OCI-LY7 (cell line): ENCODE measurements around the gene OAT. TPM values are rescaled to one million over a fixed set of nuclear protein-coding genes. Genes with fewer than 3 reads are reported as not detected.

ENCODE experiments used
- BruUV-seq: library from RNA; stranded (reverse); fragments of 400-500 nt; replicated peaks from 2 replicates; lab custom pipeline; 2021; lab: Mats Ljungman, UMichigan
- CTCF ChIA-PET: fragments of 300-600 bp; sonication (Branson Sonifier 250); formaldehyde crosslinking; loops from one replicate; lab custom pipeline; 2022; ENCODE audit warnings: antibody characterized with exemption; ENCODE audit not compliant: unreplicated experiment; lab: Charles Lee
- POLR2A ChIA-PET: fragments of 300-600 bp; sonication (Branson Sonifier 250); formaldehyde crosslinking; loops from one replicate; lab custom pipeline; 2022; ENCODE audit warnings: antibody characterized with exemption; lab: Charles Lee
- DNase-seq: peaks from one replicate; pipeline ENCODE4 v3.0.0-alpha.2; 2015; ENCODE audit warnings: low spot score
- H2AFZ ChIP-seq: fragments of 200-600 bp; sonication (generic), shearing (Covaris generic); 2 replicates; pipeline ENCODE4 v1.6.1; 2014; ENCODE audit warnings: mild to moderate bottlenecking, antibody characterized with exemption, low read length, moderate library complexity
- H3K27ac ChIP-seq: fragments of 200-600 bp; sonication (generic); 2 replicates; pipeline ENCODE4 v1.5.1; 2014; ENCODE audit warnings: mixed run types, low read depth, mild to moderate bottlenecking, moderate library complexity, low read length, inconsistent platforms; ENCODE audit not compliant: poor library complexity, severe bottlenecking
- H3K36me3 ChIP-seq: fragments of 200-600 bp; sonication (generic); 2 replicates; pipeline ENCODE4 v1.6.1; 2014; ENCODE audit warnings: mild to moderate bottlenecking, antibody characterized with exemption, low read length, moderate library complexity, mixed read lengths; ENCODE audit not compliant: insufficient read depth
- H3K4me1 ChIP-seq: fragments of 200-600 bp; sonication (generic); 2 replicates; pipeline ENCODE4 v1.5.1; 2014; ENCODE audit warnings: mild to moderate bottlenecking, low read length; ENCODE audit not compliant: insufficient read depth, poor library complexity, severe bottlenecking
- H3K4me2 ChIP-seq: fragments of 200-600 bp; sonication (generic); 2 replicates; pipeline ENCODE4 v1.6.1; 2014; ENCODE audit warnings: mild to moderate bottlenecking, low read length
- H3K4me3 ChIP-seq: fragments of 200-600 bp; sonication (generic); 2 replicates; pipeline ENCODE4 v1.5.1; 2014; ENCODE audit warnings: mild to moderate bottlenecking, low read depth, low read length; ENCODE audit not compliant: poor library complexity, severe bottlenecking
- H3K79me2 ChIP-seq: fragments of 200-600 bp; sonication (generic); 2 replicates; pipeline ENCODE4 v1.6.1; 2016; ENCODE audit warnings: low read depth, mild to moderate bottlenecking, low read length, moderate library complexity, mixed read lengths; ENCODE audit not compliant: insufficient read depth
- H3K9me2 ChIP-seq: fragments of 200-600 bp; sonication (generic); 2 replicates; pipeline ENCODE4 v1.6.1; 2016; ENCODE audit warnings: mild to moderate bottlenecking, low read length, mixed read lengths; ENCODE audit not compliant: insufficient read depth
- H3K9me3 ChIP-seq: fragments of 200-600 bp; sonication (generic); 2 replicates; pipeline ENCODE4 v1.6.1; 2014; ENCODE audit warnings: mild to moderate bottlenecking, mixed run types, low read length, mixed read lengths
- H4K20me1 ChIP-seq: fragments of 200-600 bp; sonication (generic); 2 replicates; pipeline ENCODE4 v1.6.1; 2014; ENCODE audit warnings: mild to moderate bottlenecking, antibody characterized with exemption, low read length, moderate library complexity, mixed read lengths; ENCODE audit not compliant: insufficient read depth
- EZH2phosphoT487 ChIP-seq: fragments of 200-600 bp; sonication (generic); IDR thresholded peaks from 2 replicates; pipeline ENCODE4 v1.6.1; 2018; ENCODE audit warnings: low read depth, borderline replicate concordance, mild to moderate bottlenecking, mixed run types, antibody characterized with exemption, low read length, moderate library complexity, mixed read lengths
- intact Hi-C: fragments of 100-400 bp; cut with micrococcal nuclease; formaldehyde crosslinking; loops from one replicate; pipeline ENCODE4 v1.10.0; 2022; ENCODE audit not compliant: unreplicated experiment
- total RNA-seq, 2 experiments: library from RNA; depleted of rRNA in 1 of 2; stranded (reverse); fragments of >200 nt in 1 of 2; shearing (Covaris generic) in 1 of 2; gene quantifications; 2 replicates each; pipeline ENCODE4 v1.2.3, GENCODE V29; 2014 to 2022
- TF ChIP-seq, protein P1 (sequence below): fragments of 200-600 bp; sonication (generic); conservative IDR thresholded peaks from 2 replicates; pipeline ENCODE4 v1.5.1; 2014; ENCODE audit warnings: mild to moderate bottlenecking, antibody characterized with exemption, low read length, moderate library complexity, mixed read lengths

OAT gene
- total RNA-seq, 2 experiments from 2014 or later, result 13.5 to 27.1 TPM

DNA sequence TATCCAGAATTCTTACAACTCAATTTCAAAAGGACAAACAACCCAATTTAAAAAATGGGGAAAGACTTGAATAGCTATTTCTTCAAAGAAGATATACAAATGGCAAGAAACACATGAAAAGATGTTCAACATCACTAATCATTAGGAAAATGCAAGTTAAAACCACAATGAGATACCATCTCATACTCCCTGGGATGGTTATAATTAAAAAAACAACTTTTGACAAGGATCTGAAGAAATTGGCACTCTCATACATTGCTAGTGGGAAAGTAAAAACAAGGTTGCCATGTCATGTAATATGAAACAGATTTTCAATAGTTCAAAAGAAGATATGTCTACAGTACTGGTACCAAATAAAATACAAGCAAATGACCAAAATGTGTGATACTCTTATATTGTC is 9.0 kb downstream of the OAT start:
- Histone ChIP-seq H3K4me3 (no peak overlapping the region), H3K79me2 (no peaks in the 10 kb centered on the region), H3K27ac (no peak overlapping the region), H3K9me3 (no peaks in the 10 kb centered on the region), H2AFZ (no peak overlapping the region), H3K4me2 (no peak overlapping the region), H3K36me3 (peaks cover 4% of the 10 kb centered on the region; the same call in 1 of the 2 replicates), H3K9me2 (no peaks in the 10 kb centered on the region), H3K4me1 (no peaks in the 10 kb centered on the region), H4K20me1 (no peaks in the 10 kb centered on the region)
- TF ChIP-seq, protein P1, sequence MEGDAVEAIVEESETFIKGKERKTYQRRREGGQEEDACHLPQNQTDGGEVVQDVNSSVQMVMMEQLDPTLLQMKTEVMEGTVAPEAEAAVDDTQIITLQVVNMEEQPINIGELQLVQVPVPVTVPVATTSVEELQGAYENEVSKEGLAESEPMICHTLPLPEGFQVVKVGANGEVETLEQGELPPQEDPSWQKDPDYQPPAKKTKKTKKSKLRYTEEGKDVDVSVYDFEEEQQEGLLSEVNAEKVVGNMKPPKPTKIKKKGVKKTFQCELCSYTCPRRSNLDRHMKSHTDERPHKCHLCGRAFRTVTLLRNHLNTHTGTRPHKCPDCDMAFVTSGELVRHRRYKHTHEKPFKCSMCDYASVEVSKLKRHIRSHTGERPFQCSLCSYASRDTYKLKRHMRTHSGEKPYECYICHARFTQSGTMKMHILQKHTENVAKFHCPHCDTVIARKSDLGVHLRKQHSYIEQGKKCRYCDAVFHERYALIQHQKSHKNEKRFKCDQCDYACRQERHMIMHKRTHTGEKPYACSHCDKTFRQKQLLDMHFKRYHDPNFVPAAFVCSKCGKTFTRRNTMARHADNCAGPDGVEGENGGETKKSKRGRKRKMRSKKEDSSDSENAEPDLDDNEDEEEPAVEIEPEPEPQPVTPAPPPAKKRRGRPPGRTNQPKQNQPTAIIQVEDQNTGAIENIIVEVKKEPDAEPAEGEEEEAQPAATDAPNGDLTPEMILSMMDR, result no peak
- TF ChIP-seq EZH2phosphoT487, result no peak
- intact Hi-C loops, result loop anchor here (10.0 kb wide), 1 partner anchor 825 kb away; no protein-coding TSS in a partner anchor
- POLR2A ChIA-PET, result interaction anchor here (1.0 kb wide), 1 partner anchor 24 kb away, joined by 6 read pairs; no protein-coding TSS in a partner anchor
- CTCF ChIA-PET, result no interaction called here
- no peak for DNase-seq
- no TSS peak for BruUV-seq

DNA sequence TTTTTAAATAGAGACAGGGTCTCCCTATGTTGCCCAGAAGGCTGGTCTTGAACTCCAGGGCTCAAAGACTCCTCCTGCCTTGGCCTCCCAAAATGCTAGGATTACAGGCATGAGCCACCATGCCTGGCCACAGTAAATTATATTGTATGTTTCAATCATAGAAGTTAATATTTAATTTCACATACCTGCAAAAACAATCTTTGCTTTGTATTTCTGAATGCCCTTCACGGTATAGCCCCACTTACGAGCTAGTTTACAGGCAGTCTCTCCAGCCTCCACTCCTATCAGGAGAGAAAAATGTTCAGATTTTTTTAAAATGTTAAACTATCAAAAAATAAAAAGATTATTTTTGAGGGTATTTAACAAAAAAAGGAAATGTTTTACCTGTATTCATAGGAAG is 10.4 kb downstream of the OAT start:
- POLR2A ChIA-PET, result interaction anchor here (0.7 kb wide), 1 partner anchor 14 kb away, joined by 3 read pairs; no protein-coding TSS in a partner anchor
- Histone ChIP-seq H3K27ac (no peak overlapping the region), H3K9me2 (no peaks in the 10 kb centered on the region), H3K4me2 (no peak overlapping the region), H3K79me2 (no peaks in the 10 kb centered on the region), H3K9me3 (no peaks in the 10 kb centered on the region), H3K4me3 (no peak overlapping the region), H2AFZ (no peak overlapping the region), H4K20me1 (no peaks in the 10 kb centered on the region), H3K4me1 (peaks cover 7% of the 10 kb centered on the region), H3K36me3 (peaks cover 4% of the 10 kb centered on the region; the same call in 1 of the 2 replicates)
- no TSS peak for BruUV-seq
- no peak for DNase-seq
- CTCF ChIA-PET, result no interaction called here
- TF ChIP-seq EZH2phosphoT487, result no peak
- TF ChIP-seq, protein P1, result no peak
- intact Hi-C loops, result loop anchor here (10.0 kb wide), 1 partner anchor 824 kb away; no protein-coding TSS in a partner anchor

DNA sequence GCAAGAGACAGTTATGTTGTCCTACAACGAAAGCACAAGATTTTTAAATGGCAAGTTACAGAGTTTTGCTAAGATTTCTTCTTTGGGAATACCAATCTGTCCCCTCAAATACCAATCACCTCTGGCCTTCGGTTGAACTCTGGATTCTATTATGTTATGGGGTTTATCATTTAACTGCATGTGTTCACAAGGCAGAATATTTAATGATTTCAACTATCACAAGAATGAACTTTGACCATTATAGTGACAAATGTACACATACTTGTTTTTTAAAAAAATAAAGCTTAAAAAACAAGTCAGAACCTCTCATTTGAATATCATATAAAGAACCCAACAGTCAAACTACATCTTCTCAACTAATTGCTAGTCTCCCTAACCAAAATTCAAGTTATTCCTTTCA is 11.3 kb downstream of the OAT start:
- POLR2A ChIA-PET, result interaction anchor here (1.1 kb wide), 1 partner anchor 265 kb away, joined by 4 read pairs; no protein-coding TSS in a partner anchor
- no peak overlapping the region for H3K27ac ChIP-seq
- H3K36me3 ChIP-seq, result peaks cover 12% of the 10 kb centered on the region; the same call in 1 of the 2 replicates
- no peaks in the 10 kb centered on the region for H3K9me2 ChIP-seq
- H3K4me2 ChIP-seq, result no peak overlapping the region
- TF ChIP-seq, protein P1, result no peak
- TF ChIP-seq EZH2phosphoT487, result no peak
- intact Hi-C loops, result loop anchor here (10.0 kb wide), 1 partner anchor 823 kb away; no protein-coding TSS in a partner anchor
- TSS peak; percentile 53 for BruUV-seq
- H3K9me3 ChIP-seq, result no peaks in the 10 kb centered on the region
- no peaks in the 10 kb centered on the region for H3K79me2 ChIP-seq
- H2AFZ ChIP-seq, result no peak overlapping the region
- H4K20me1 ChIP-seq, result no peaks in the 10 kb centered on the region
- no peak overlapping the region for H3K4me3 ChIP-seq
- CTCF ChIA-PET, result no interaction called here
- no peak for DNase-seq
- peaks cover 12% of the 10 kb centered on the region for H3K4me1 ChIP-seq
